ENCODE results near the gene CSTF1.

CSTF1 gene

GRCh38 chr20:56443654-56444540 lies 51.5 kb downstream of the CSTF1 start:
- no peak for DNase-seq (ENCODE audit: low read depth)
- no peak for TF ChIP-seq CTCF (conservative IDR thresholded peaks at IDR 0.05; ENCODE audit: control insufficient read depth, insufficient read depth, low read depth, low read length)
- H3K4me3 ChIP-seq (ENCODE audit: control insufficient read depth, low read depth, low read length), result no peak overlapping the region

- DNase-seq (ENCODE audit: low read depth), result no peak
- no peak overlapping the region for H3K4me3 ChIP-seq (ENCODE audit: control insufficient read depth, low read depth, low read length)
- TF ChIP-seq CTCF (conservative IDR thresholded peaks at IDR 0.05; ENCODE audit: control insufficient read depth, insufficient read depth, low read depth, low read length), result no peak
These were observed 52.7 kb downstream of the CSTF1 start for GRCh38 chr20:56445130-56445529.

- no peak overlapping the region for H3K4me3 ChIP-seq (ENCODE audit: control insufficient read depth, low read depth, low read length)
- no peak for TF ChIP-seq CTCF (conservative IDR thresholded peaks at IDR 0.05; ENCODE audit: control insufficient read depth, insufficient read depth, low read depth, low read length)
- DNase-seq (ENCODE audit: low read depth), result no peak
These were observed 53.1 kb downstream of the CSTF1 start for GRCh38 chr20:56445540-56445939.

- TF ChIP-seq CTCF (conservative IDR thresholded peaks at IDR 0.05; ENCODE audit: control insufficient read depth, insufficient read depth, low read depth, low read length), result no peak
- no peak for DNase-seq (ENCODE audit: low read depth)
- H3K4me3 ChIP-seq (ENCODE audit: control insufficient read depth, low read depth, low read length), result no peak overlapping the region
These were observed 54.8 kb downstream of the CSTF1 start for GRCh38 chr20:56447227-56447626.

GRCh38 chr20:56449459-56449858 lies 57.0 kb downstream of the CSTF1 start:
- no peak overlapping the region for H3K4me3 ChIP-seq (ENCODE audit: control insufficient read depth, low read depth, low read length)
- no peak for TF ChIP-seq CTCF (conservative IDR thresholded peaks at IDR 0.05; ENCODE audit: control insufficient read depth, insufficient read depth, low read depth, low read length)
- DNase-seq (ENCODE audit: low read depth), result no peak

GRCh38 chr20:56451056-56451765 lies 58.8 kb downstream of the CSTF1 start:
- DNase-seq (ENCODE audit: low read depth), result no peak
- H3K4me3 ChIP-seq (ENCODE audit: control insufficient read depth, low read depth, low read length), result no peak overlapping the region
- TF ChIP-seq CTCF (conservative IDR thresholded peaks at IDR 0.05; ENCODE audit: control insufficient read depth, insufficient read depth, low read depth, low read length), result no peak

Data from fibroblast of mammary gland (primary cell).